Calu3 (cell line): ENCODE data around the gene TRIM6. TPM values are rescaled to one million over a fixed set of nuclear protein-coding genes. Genes with fewer than 3 reads are reported as not detected.

ENCODE experiments used
- BruUV-seq: library from RNA; stranded (reverse); fragments of 400-500 nt; replicated peaks from 2 replicates; lab custom pipeline; 2021; lab: Mats Ljungman, UMichigan
- CTCF ChIA-PET: fragments of 300-600 bp; sonication (Branson Sonifier 250); formaldehyde crosslinking; loops from one replicate; lab custom pipeline; 2022; ENCODE audit warnings: antibody characterized with exemption; lab: Charles Lee
- DNase-seq: peaks from one replicate; pipeline ENCODE4 v3.0.0; 2022
- H3K27ac Mint-ChIP-seq: one replicate; pipeline ENCODE4 v1.8.0; 2022; ENCODE audit warnings: mixed read lengths; ENCODE audit not compliant: unreplicated experiment
- H3K27me3 Mint-ChIP-seq: one replicate; pipeline ENCODE4 v1.8.0; 2022; ENCODE audit warnings: mixed read lengths; ENCODE audit not compliant: unreplicated experiment
- H3K36me3 Mint-ChIP-seq: one replicate; pipeline ENCODE4 v1.8.0; 2022; ENCODE audit warnings: mild to moderate bottlenecking, moderate library complexity, mixed read lengths; ENCODE audit not compliant: insufficient read depth, unreplicated experiment
- H3K4me1 Mint-ChIP-seq: one replicate; pipeline ENCODE4 v1.8.0; 2022; ENCODE audit warnings: mild to moderate bottlenecking, low read depth, mixed read lengths; ENCODE audit not compliant: unreplicated experiment
- H3K4me3 Mint-ChIP-seq: one replicate; pipeline ENCODE4 v1.8.0; 2022; ENCODE audit warnings: mild to moderate bottlenecking, low read depth, moderate library complexity, mixed read lengths; ENCODE audit not compliant: unreplicated experiment
- H3K9me3 Mint-ChIP-seq: one replicate; pipeline ENCODE4 v1.8.0; 2022; ENCODE audit warnings: low read depth, mixed read lengths; ENCODE audit not compliant: unreplicated experiment
- intact Hi-C: fragments of 100-400 bp; cut with micrococcal nuclease; formaldehyde crosslinking; loops from one replicate; pipeline ENCODE4 v1.10.0; 2022; ENCODE audit not compliant: unreplicated experiment
- total RNA-seq: library from RNA; stranded (reverse); gene quantifications from 2 replicates; pipeline ENCODE4 v1.2.3, GENCODE V29; 2022
- TF ChIP-seq, protein P1 (sequence below): fragments of 200-600 bp; IDR thresholded peaks from one replicate; pipeline ENCODE4 v1.8.0; 2022; ENCODE audit warnings: antibody characterized with exemption; ENCODE audit not compliant: unreplicated experiment

The TRIM6 gene
- total RNA-seq, 1 experiment from 2014 or later = 0.80 TPM

DNA sequence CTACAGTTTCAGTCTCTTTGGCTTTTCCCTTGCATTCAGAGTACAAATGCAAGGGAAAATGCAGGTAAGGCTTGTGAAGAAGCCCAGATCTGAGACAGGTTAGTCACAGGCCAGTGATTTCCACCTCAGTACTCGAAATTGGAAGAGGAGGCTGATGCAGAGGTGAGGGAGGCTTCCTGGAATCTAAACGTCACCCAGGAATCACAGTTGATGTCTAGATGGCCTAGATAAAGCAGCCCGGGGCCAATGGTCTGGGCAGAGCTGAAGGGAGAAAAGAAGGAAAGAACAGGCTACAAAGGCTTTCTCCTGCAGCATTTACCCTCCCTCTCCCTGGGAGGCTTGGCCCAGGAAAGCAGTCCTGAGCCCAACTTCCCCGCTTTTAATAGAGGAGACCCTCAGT, 8.5 kb downstream of the TRIM6 start:
- no TSS peak for BruUV-seq
- H3K9me3 Mint-ChIP-seq = no peaks in the 10 kb centered on the region
- H3K4me1 Mint-ChIP-seq = peaks cover 9% of the 10 kb centered on the region
- TF ChIP-seq, protein P1, sequence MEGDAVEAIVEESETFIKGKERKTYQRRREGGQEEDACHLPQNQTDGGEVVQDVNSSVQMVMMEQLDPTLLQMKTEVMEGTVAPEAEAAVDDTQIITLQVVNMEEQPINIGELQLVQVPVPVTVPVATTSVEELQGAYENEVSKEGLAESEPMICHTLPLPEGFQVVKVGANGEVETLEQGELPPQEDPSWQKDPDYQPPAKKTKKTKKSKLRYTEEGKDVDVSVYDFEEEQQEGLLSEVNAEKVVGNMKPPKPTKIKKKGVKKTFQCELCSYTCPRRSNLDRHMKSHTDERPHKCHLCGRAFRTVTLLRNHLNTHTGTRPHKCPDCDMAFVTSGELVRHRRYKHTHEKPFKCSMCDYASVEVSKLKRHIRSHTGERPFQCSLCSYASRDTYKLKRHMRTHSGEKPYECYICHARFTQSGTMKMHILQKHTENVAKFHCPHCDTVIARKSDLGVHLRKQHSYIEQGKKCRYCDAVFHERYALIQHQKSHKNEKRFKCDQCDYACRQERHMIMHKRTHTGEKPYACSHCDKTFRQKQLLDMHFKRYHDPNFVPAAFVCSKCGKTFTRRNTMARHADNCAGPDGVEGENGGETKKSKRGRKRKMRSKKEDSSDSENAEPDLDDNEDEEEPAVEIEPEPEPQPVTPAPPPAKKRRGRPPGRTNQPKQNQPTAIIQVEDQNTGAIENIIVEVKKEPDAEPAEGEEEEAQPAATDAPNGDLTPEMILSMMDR = no peak
- intact Hi-C loops = loop anchor here (5.0 kb wide), 1 partner anchor 287 kb away; the partner anchor contains the start of gene OR52E5
- no peaks in the 10 kb centered on the region for H3K36me3 Mint-ChIP-seq
- no peak overlapping the region for H3K4me3 Mint-ChIP-seq
- no peak overlapping the region for H3K27ac Mint-ChIP-seq
- no peak for DNase-seq
- CTCF ChIA-PET = interaction anchor here (1.4 kb wide), 1 partner anchor 9 kb away, joined by 3 read pairs; the partner anchor contains the start of gene TRIM6
- no peaks in the 10 kb centered on the region for H3K27me3 Mint-ChIP-seq

DNA sequence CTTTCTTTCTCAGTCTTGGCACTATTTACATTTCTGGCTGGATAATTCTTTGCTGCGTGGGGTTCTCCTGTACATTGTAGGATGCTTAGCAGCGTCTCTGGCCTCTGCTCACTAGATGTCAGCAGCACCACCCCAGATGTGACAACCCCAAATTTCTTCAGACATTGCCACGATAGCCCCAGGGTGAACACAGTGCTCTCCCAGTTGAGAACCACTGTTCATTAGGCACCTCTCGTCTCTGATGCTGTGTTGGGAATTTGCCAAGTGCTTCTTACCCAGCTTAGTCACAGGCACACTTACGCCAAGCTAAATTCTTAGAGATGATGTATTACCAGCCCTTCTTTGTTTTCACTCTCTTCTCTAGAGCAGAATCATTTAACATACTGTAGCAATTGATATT, 9.4 kb downstream of the TRIM6 start:
- H3K4me3 Mint-ChIP-seq = no peak overlapping the region
- H3K27ac Mint-ChIP-seq = no peak overlapping the region
- H3K9me3 Mint-ChIP-seq = no peaks in the 10 kb centered on the region
- TF ChIP-seq, protein P1 = no peak
- peaks cover 9% of the 10 kb centered on the region for H3K4me1 Mint-ChIP-seq
- no TSS peak for BruUV-seq
- CTCF ChIA-PET = interaction anchor here (0.6 to 1.4 kb wide), 3 partner anchors 10 to 79 kb away, joined by 3 to 4 read pairs (median 3); partner anchors contain the start of genes TRIM5 and TRIM6
- no peaks in the 10 kb centered on the region for H3K36me3 Mint-ChIP-seq
- no peaks in the 10 kb centered on the region for H3K27me3 Mint-ChIP-seq
- intact Hi-C loops = no loop called here
- DNase-seq = no peak

DNA sequence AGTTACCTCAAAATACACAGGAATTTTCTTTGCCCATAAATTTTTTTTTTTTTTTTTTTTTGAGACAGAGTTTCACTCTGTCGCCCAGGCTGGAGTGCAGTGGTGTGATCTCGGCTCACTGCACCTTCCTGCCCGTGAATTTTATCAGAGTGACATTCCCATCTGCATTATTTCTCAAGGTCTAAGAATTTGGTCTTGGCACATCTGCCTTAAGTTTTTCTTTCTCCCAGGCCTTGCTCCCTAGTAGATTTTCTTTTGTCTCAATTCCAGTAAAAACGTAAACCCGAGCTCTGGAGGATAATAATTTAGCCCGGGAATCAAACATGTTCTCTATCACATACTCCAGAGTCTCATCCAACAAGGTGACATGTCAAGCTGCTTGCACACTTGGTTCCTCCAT, 12.4 kb downstream of the TRIM6 start:
- no peak overlapping the region for H3K4me3 Mint-ChIP-seq
- CTCF ChIA-PET = no interaction called here
- no TSS peak for BruUV-seq
- H3K36me3 Mint-ChIP-seq = no peaks in the 10 kb centered on the region
- TF ChIP-seq, protein P1 = no peak
- H3K9me3 Mint-ChIP-seq = no peaks in the 10 kb centered on the region
- DNase-seq = no peak
- H3K27ac Mint-ChIP-seq = no peak overlapping the region
- H3K4me1 Mint-ChIP-seq = no peaks in the 10 kb centered on the region
- intact Hi-C loops = no loop called here
- H3K27me3 Mint-ChIP-seq = no peaks in the 10 kb centered on the region

DNA sequence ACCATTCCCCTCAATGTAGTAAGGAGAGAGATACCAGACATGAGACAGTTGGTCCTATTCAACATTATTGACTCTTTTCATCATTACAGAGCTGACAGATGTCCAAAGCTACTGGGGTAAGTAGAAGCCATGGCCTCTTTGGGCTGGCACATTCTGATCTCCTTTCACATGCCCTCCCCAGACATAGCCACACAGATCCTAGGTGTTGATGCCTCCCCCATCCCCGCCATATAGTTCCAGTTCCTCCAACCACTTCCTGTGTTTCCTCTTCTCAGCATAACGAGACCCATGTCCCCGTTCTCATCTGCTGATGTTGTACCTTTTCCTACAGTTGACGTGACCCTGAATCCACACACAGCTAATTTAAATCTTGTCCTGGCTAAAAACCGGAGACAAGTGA, 14.0 kb downstream of the TRIM6 start:
- H3K27ac Mint-ChIP-seq = no peak overlapping the region
- TF ChIP-seq, protein P1 = no peak
- no peak overlapping the region for H3K4me3 Mint-ChIP-seq
- no peaks in the 10 kb centered on the region for H3K36me3 Mint-ChIP-seq
- no peak for DNase-seq
- no TSS peak for BruUV-seq
- H3K27me3 Mint-ChIP-seq = no peaks in the 10 kb centered on the region
- intact Hi-C loops = no loop called here
- no peaks in the 10 kb centered on the region for H3K4me1 Mint-ChIP-seq
- CTCF ChIA-PET = no interaction called here
- no peaks in the 10 kb centered on the region for H3K9me3 Mint-ChIP-seq
